GM23338 (cell line): Measurements from ENCODE around the gene NLRP6. TPM values are rescaled to one million over a fixed set of nuclear protein-coding genes. Genes with fewer than 3 reads are reported as not detected.

Experiments used
- ATAC-seq: fragments of 200-7000 bp; cut with Tn5 transposase; 3 replicates; pipeline ENCODE4 v1.9.1; 2020
- DNase-seq: peaks from one replicate; pipeline ENCODE4 v3.0.0-alpha.2; 2015; ENCODE audit warnings: low spot score
- H2AFZ ChIP-seq: fragments of 200-600 bp; sonication (generic); 2 replicates; pipeline ENCODE4 v1.8.0; 2016; ENCODE audit warnings: antibody characterized with exemption, mild to moderate bottlenecking, moderate library complexity
- H3F3A ChIP-seq: fragments of 200-600 bp; sonication (generic); replicated peaks from 2 replicates; pipeline ENCODE4 v1.8.0; 2017; ENCODE audit warnings: antibody characterized with exemption, mixed run types, low read depth
- H3K27ac ChIP-seq: fragments of 200-600 bp; sonication (generic); 2 replicates; pipeline ENCODE4 v1.6.1; 2016; ENCODE audit warnings: low read depth
- H3K27me3 ChIP-seq: fragments of 200-600 bp; sonication (generic); 2 replicates; pipeline ENCODE4 v1.8.0; 2016; ENCODE audit warnings: mild to moderate bottlenecking, mixed run types, moderate library complexity; ENCODE audit not compliant: insufficient read depth
- H3K36me3 ChIP-seq: fragments of 200-600 bp; sonication (generic); 2 replicates; pipeline ENCODE4 v1.8.0; 2016; ENCODE audit warnings: mild to moderate bottlenecking; ENCODE audit not compliant: insufficient read depth
- H3K4me1 ChIP-seq: fragments of 200-600 bp; sonication (generic); 2 replicates; pipeline ENCODE4 v1.8.0; 2016; ENCODE audit warnings: mild to moderate bottlenecking, moderate library complexity; ENCODE audit not compliant: insufficient read depth
- H3K4me2 ChIP-seq: fragments of 200-600 bp; sonication (generic); 2 replicates; pipeline ENCODE4 v1.7.1; 2017; ENCODE audit warnings: mixed run types
- H3K4me3 ChIP-seq: fragments of 200-600 bp; sonication (generic); 2 replicates; pipeline ENCODE4 v1.6.1; 2016; ENCODE audit warnings: mixed run types
- H3K79me2 ChIP-seq: fragments of 200-600 bp; sonication (generic); replicated peaks from 2 replicates; pipeline ENCODE4 v1.8.0; 2017; ENCODE audit warnings: mild to moderate bottlenecking; ENCODE audit not compliant: insufficient read depth
- H3K9me2 ChIP-seq: fragments of 200-600 bp; sonication (generic); 2 replicates; pipeline ENCODE4 v1.8.0; 2017; ENCODE audit not compliant: insufficient read depth
- H4K20me1 ChIP-seq: fragments of 200-600 bp; sonication (generic); replicated peaks from 2 replicates; pipeline ENCODE4 v1.8.0; 2017; ENCODE audit warnings: mild to moderate bottlenecking; ENCODE audit not compliant: insufficient read depth
- H3K27ac Mint-ChIP-seq: 2 replicates; pipeline ENCODE4 v1.8.0; 2020; ENCODE audit warnings: inconsistent platforms, mild to moderate bottlenecking, moderate library complexity, mixed read lengths
- H3K27me3 Mint-ChIP-seq: 3 replicates; pipeline ENCODE4 v1.8.0; 2022; ENCODE audit warnings: low read depth, mild to moderate bottlenecking, moderate library complexity, mixed read lengths, inconsistent platforms; ENCODE audit not compliant: insufficient read depth, poor library complexity
- H3K36me3 Mint-ChIP-seq: 3 replicates; pipeline ENCODE4 v1.8.0; 2021; ENCODE audit warnings: low read depth, mild to moderate bottlenecking, inconsistent platforms, moderate library complexity, mixed read lengths
- H3K4me1 Mint-ChIP-seq: 3 replicates; pipeline ENCODE4 v1.8.0; 2020; ENCODE audit warnings: mild to moderate bottlenecking, inconsistent platforms, mixed read lengths
- H3K4me3 Mint-ChIP-seq: 3 replicates; pipeline ENCODE4 v1.8.0; 2021; ENCODE audit warnings: moderate library complexity, mild to moderate bottlenecking, inconsistent platforms, mixed read lengths
- H3K9me3 Mint-ChIP-seq: 3 replicates; pipeline ENCODE4 v1.8.0; 2020; ENCODE audit warnings: moderate library complexity, mild to moderate bottlenecking, inconsistent platforms, mixed read lengths
- CTCF ChIP-seq, 2 experiments: fragments of 200-600 bp in 1 of 2; sonication (generic) in 1 of 2; conservative IDR thresholded peaks; 2 replicates each; pipeline versions ENCODE4 v1.5.1 to v1.6.1; 2016 to 2017; ENCODE audit warnings: antibody characterized with exemption in 2 of 2, low read depth in 2 of 2, mild to moderate bottlenecking in 2 of 2, moderate library complexity in 1 of 2
- ETS1 ChIP-seq: IDR thresholded peaks from 2 replicates; pipeline ENCODE4 v1.6.1; 2016; ENCODE audit warnings: antibody characterized with exemption
- EZH2 ChIP-seq: fragments of 200-600 bp; sonication (generic); IDR thresholded peaks from one replicate; pipeline ENCODE4 v1.8.0; 2017; ENCODE audit warnings: antibody characterized with exemption, mild to moderate bottlenecking, low read depth; ENCODE audit not compliant: unreplicated experiment
- EZH2phosphoT487 ChIP-seq: fragments of 200-600 bp; sonication (generic); IDR thresholded peaks from one replicate; pipeline ENCODE4 v1.8.1; 2018; ENCODE audit warnings: antibody characterized with exemption; ENCODE audit not compliant: unreplicated experiment
- JUNB ChIP-seq: IDR thresholded peaks from one replicate; pipeline ENCODE4 v1.6.1; 2016; ENCODE audit warnings: antibody characterized with exemption; ENCODE audit not compliant: unreplicated experiment
- NANOG ChIP-seq: IDR thresholded peaks from 2 replicates; pipeline ENCODE4 v1.6.1; 2016; ENCODE audit warnings: antibody characterized with exemption, borderline replicate concordance
- REST ChIP-seq: IDR thresholded peaks from one replicate; pipeline ENCODE4 v1.6.1; 2018; ENCODE audit warnings: antibody characterized with exemption; ENCODE audit not compliant: unreplicated experiment
- STAT1 ChIP-seq: IDR thresholded peaks from one replicate; pipeline ENCODE4 v1.6.1; 2016; ENCODE audit warnings: antibody characterized with exemption; ENCODE audit not compliant: unreplicated experiment
- ZNF114 ChIP-seq: fragments of 250-450 bp; sonication (Bioruptor Pico); IDR thresholded peaks from 2 replicates; pipeline ENCODE4 v1.5.0; 2020; ENCODE audit warnings: mild to moderate bottlenecking, moderate library complexity
- ZNF331 ChIP-seq: fragments of 250-450 bp; sonication (Bioruptor Pico); IDR thresholded peaks from 2 replicates; pipeline ENCODE4 v1.5.0; 2020; ENCODE audit warnings: low read depth, mild to moderate bottlenecking, moderate library complexity
- polyA plus RNA-seq: library from polyadenylated mRNA; unstranded; fragments of >200 nt; fragmentation: Nextera tagmentation; extraction: Ambion mirVana; gene quantifications from 2 replicates; pipeline ENCODE4 v1.2.1, GENCODE V29; 2016
- total RNA-seq: library from RNA; depleted of rRNA; stranded (reverse); fragments of >200 nt; shearing (Covaris generic); gene quantifications from 2 replicates; pipeline ENCODE4 v1.2.3, GENCODE V29; 2014
- TF ChIP-seq, protein P1 (sequence below): fragments of 250-450 bp; sonication (Bioruptor Pico); IDR thresholded peaks from 2 replicates; pipeline ENCODE4 v1.5.0; 2020; ENCODE audit warnings: mild to moderate bottlenecking, moderate library complexity

Gene NLRP6
- total and polyA plus RNA-seq, 2 experiments from 2014 or later = 0.15 to 0.73 TPM

GRCh38 chr11:244376-244775, 33.8 kb upstream of the NLRP6 start:
- H3K4me1 ChIP-seq = no peaks in the 10 kb centered on the region
- peaks cover 4% of the 10 kb centered on the region; the same call in 1 of the 2 replicates for H4K20me1 ChIP-seq
- ATAC-seq (no peak), DNase-seq (no peak)
- no peak overlapping the region for H3K4me3 ChIP-seq
- H3K36me3 Mint-ChIP-seq = peaks cover 75% of the 10 kb centered on the region
- H3K9me3 Mint-ChIP-seq = no peaks in the 10 kb centered on the region
- H3K27ac Mint-ChIP-seq = no peak overlapping the region
- H3K4me1 Mint-ChIP-seq = no peaks in the 10 kb centered on the region
- H3K4me3 Mint-ChIP-seq = no peak overlapping the region
- H3K79me2 ChIP-seq = peaks cover under 1% of the 10 kb centered on the region; the same call in 1 of the 2 replicates
- peaks cover 3% of the 10 kb centered on the region for H3K27me3 Mint-ChIP-seq
- no peaks in the 10 kb centered on the region for H3K9me2 ChIP-seq
- no peak for TF ChIP-seq ZNF331
- no peak for TF ChIP-seq JUNB
- no peak for TF ChIP-seq EZH2
- TF ChIP-seq STAT1 = no peak
- TF ChIP-seq REST = no peak
- TF ChIP-seq, protein P1, sequence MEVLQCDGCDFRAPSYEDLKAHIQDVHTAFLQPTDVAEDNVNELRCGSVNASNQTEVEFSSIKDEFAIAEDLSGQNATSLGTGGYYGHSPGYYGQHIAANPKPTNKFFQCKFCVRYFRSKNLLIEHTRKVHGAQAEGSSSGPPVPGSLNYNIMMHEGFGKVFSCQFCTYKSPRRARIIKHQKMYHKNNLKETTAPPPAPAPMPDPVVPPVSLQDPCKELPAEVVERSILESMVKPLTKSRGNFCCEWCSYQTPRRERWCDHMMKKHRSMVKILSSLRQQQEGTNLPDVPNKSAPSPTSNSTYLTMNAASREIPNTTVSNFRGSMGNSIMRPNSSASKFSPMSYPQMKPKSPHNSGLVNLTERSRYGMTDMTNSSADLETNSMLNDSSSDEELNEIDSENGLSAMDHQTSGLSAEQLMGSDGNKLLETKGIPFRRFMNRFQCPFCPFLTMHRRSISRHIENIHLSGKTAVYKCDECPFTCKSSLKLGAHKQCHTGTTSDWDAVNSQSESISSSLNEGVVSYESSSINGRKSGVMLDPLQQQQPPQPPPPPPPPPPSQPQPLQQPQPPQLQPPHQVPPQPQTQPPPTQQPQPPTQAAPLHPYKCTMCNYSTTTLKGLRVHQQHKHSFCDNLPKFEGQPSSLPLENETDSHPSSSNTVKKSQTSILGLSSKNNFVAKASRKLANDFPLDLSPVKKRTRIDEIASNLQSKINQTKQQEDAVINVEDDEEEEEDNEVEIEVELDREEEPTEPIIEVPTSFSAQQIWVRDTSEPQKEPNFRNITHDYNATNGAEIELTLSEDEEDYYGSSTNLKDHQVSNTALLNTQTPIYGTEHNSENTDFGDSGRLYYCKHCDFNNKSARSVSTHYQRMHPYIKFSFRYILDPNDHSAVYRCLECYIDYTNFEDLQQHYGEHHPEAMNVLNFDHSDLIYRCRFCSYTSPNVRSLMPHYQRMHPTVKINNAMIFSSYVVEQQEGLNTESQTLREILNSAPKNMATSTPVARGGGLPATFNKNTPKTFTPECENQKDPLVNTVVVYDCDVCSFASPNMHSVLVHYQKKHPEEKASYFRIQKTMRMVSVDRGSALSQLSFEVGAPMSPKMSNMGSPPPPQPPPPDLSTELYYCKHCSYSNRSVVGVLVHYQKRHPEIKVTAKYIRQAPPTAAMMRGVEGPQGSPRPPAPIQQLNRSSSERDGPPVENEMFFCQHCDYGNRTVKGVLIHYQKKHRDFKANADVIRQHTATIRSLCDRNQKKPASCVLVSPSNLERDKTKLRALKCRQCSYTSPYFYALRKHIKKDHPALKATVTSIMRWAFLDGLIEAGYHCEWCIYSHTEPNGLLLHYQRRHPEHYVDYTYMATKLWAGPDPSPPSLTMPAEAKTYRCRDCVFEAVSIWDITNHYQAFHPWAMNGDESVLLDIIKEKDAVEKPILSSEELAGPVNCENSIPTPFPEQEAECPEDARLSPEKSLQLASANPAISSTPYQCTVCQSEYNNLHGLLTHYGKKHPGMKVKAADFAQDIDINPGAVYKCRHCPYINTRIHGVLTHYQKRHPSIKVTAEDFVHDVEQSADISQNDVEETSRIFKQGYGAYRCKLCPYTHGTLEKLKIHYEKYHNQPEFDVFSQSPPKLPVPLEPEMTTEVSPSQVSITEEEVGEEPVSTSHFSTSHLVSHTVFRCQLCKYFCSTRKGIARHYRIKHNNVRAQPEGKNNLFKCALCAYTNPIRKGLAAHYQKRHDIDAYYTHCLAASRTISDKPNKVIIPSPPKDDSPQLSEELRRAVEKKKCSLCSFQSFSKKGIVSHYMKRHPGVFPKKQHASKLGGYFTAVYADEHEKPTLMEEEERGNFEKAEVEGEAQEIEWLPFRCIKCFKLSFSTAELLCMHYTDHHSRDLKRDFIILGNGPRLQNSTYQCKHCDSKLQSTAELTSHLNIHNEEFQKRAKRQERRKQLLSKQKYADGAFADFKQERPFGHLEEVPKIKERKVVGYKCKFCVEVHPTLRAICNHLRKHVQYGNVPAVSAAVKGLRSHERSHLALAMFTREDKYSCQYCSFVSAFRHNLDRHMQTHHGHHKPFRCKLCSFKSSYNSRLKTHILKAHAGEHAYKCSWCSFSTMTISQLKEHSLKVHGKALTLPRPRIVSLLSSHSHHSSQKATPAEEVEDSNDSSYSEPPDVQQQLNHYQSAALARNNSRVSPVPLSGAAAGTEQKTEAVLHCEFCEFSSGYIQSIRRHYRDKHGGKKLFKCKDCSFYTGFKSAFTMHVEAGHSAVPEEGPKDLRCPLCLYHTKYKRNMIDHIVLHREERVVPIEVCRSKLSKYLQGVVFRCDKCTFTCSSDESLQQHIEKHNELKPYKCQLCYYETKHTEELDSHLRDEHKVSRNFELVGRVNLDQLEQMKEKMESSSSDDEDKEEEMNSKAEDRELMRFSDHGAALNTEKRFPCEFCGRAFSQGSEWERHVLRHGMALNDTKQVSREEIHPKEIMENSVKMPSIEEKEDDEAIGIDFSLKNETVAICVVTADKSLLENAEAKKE = no peak
- no peak for TF ChIP-seq NANOG
- no peak for TF ChIP-seq ZNF114 (CRISPR knock-in tag)
- no peak for TF ChIP-seq ETS1
- no peak for TF ChIP-seq CTCF (conservative IDR thresholded peaks at IDR 0.05; ENCODE audit: low read depth in 2 of 2)
- no peak for TF ChIP-seq EZH2phosphoT487
- no peak overlapping the region for H2AFZ ChIP-seq
- no peak overlapping the region for H3K4me2 ChIP-seq
- peaks cover 3% of the 10 kb centered on the region; the same call in 1 of the 2 replicates for H3F3A ChIP-seq
- no peak overlapping the region for H3K27ac ChIP-seq
- H3K36me3 ChIP-seq = peaks cover 42% of the 10 kb centered on the region
- H3K27me3 ChIP-seq = no peaks in the 10 kb centered on the region
